Fibroblast of villous mesenchyme (primary cell): ENCODE measurements around the gene LSM10. TPM values are rescaled to one million over a fixed set of nuclear protein-coding genes. Genes with fewer than 3 reads are reported as not detected.

ENCODE experiments used
- DNase-seq: peaks from one replicate; pipeline ENCODE4 v3.0.0-alpha.2; 2010; ENCODE audit warnings: low read depth
- H3K4me3 ChIP-seq: 2 replicates; pipeline ENCODE4 v1.5.1; 2011; ENCODE audit warnings: low read depth, mild to moderate bottlenecking, low read length
- total RNA-seq: library from RNA; depleted of rRNA; stranded (reverse); fragments of >200 nt; gene quantifications from 2 replicates; pipeline ENCODE4 v1.2.3, GENCODE V29; 2012
- TF ChIP-seq, protein P1 (sequence below): IDR thresholded peaks from 2 replicates; pipeline ENCODE4 v1.5.1; 2012; ENCODE audit warnings: low read depth, mild to moderate bottlenecking, low read length; ENCODE audit not compliant: insufficient read depth

LSM10 gene
- total RNA-seq, 1 donor = 6.9 TPM

DNA sequence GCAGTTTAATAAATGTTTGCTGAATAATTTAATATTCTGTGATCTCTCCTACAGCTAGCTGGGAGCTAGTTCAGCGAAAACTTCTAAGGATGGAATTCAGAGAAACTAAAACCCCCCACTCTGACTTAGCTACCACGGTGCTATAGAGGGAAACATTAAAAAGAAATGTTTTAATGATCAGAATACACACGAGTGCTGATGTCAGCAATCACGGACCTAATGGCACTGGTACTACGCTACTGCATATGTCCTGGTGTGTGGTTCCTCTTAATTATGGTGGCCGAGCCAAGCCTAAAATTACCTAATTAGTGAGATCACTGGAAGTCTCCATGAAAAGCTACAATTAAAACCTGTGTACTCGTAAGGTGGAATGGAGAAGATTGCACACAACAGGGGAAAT, 23.9 kb upstream of the LSM10 start:
- TF ChIP-seq, protein P1, sequence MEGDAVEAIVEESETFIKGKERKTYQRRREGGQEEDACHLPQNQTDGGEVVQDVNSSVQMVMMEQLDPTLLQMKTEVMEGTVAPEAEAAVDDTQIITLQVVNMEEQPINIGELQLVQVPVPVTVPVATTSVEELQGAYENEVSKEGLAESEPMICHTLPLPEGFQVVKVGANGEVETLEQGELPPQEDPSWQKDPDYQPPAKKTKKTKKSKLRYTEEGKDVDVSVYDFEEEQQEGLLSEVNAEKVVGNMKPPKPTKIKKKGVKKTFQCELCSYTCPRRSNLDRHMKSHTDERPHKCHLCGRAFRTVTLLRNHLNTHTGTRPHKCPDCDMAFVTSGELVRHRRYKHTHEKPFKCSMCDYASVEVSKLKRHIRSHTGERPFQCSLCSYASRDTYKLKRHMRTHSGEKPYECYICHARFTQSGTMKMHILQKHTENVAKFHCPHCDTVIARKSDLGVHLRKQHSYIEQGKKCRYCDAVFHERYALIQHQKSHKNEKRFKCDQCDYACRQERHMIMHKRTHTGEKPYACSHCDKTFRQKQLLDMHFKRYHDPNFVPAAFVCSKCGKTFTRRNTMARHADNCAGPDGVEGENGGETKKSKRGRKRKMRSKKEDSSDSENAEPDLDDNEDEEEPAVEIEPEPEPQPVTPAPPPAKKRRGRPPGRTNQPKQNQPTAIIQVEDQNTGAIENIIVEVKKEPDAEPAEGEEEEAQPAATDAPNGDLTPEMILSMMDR = no peak

DNA sequence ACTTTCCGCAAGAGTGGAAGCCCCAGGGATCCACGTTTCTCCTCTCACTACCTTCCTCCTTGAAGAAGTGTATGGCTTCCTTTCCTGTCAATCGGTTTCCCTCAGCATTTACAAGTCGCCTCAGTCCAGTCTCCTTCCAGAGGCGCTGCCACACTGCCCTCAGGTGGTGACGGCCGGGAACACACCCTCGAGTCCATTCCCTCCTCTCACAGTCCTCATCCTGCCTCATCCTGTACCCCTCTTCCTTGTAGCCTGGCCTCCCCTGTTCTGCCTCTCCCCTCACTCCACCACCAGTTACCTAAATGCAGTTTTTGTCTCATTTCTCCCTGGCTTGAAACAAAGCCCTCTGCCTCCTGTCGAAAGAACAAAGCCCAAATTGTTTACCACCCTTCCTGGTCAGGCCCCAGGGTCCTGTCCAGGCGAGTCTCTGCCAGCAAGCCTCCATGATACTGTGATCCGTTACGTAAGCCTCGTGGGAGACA, 23.2 kb upstream of the LSM10 start:
- TF ChIP-seq, protein P1 = peak; percentile 95
- peak; percentile 84 for DNase-seq
- H3K4me3 ChIP-seq = no peak overlapping the region

More for the DNA sequence above, 23.9 kb upstream of the LSM10 start:
- DNase-seq = no peak
- H3K4me3 ChIP-seq = no peak overlapping the region

DNA sequence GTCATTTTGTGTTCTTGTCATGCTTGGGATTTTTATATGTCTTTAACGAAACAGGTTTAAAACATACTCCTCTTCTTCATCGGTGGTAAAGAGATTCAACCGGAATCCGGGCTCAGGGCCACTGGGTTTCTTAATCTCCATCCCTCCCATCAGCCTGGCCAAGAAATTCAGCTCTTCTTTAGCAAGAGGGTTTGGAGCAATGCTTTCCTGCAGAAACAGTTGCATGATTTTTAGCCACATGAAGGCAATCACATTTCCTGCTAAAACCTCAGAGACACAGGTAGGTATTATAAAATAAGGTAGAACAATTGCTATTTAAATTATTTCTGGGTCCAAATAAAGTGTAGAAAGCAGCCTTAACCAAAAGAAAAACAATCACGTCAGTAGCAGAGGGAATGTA, 22.7 kb upstream of the LSM10 start:
- peak; percentile 37 for DNase-seq
- H3K4me3 ChIP-seq = no peak overlapping the region
- TF ChIP-seq, protein P1 = no peak

DNA sequence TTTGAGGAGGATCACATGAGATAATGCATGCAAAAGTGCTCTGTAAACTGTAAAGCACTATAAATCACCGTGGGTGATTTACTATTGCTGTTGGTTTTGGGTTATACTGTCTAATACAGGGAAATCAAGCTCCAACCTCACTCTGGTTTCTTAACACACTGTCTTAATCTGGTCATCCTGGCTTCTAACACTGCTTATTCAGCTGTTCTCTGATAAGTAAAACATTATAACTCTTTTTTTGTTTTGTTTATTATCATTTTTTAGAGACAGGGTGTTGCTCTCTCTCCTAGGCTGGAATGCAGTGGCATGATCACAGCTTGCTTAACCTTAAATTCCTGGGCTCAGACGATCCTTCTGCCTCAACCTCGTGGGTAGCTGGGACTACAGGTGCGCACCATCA, 21.9 kb upstream of the LSM10 start:
- H3K4me3 ChIP-seq = no peak overlapping the region
- peak; percentile 56 for DNase-seq
- TF ChIP-seq, protein P1 = no peak

DNA sequence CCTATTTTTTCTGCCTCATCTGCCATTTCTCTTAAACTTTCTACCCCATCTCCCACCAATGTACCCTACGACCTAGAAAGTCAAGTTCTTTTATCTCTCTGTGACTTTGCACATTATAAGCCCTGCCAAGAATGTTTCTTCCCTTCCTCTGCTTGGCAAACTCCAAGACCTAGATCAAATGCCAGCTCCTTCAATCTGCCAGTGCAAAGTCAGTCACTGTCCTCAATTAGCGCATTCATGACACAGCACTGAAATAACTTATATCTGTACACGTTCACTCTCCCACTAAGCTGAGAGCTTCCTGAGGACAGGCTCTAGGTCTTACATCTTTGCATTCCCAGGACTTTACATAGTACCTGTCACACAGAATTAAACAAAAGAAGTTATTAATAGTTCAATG, 21.4 kb upstream of the LSM10 start:
- TF ChIP-seq, protein P1 = no peak
- no peak for DNase-seq
- no peak overlapping the region for H3K4me3 ChIP-seq

DNA sequence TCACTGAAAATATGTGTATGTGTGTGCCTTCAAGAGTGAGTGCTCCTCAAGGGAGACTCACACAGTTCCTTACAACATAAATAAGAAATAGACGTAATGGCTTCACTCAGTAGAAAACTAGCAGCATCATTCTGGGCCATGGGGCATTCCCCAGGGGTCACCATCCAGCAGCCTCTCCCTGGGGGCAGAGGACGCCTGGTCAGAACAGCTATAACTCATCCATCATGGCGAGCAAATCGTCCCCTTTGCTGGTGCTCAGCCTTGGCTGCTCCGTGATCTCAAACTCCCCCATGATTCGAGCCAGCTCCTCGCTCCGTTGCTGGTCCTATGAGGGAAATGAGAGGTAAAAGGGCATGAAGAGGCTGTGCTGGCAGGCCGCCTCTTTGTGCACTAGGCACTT, 20.2 kb upstream of the LSM10 start:
- H3K4me3 ChIP-seq = no peak overlapping the region
- TF ChIP-seq, protein P1 = no peak
- no peak for DNase-seq

DNA sequence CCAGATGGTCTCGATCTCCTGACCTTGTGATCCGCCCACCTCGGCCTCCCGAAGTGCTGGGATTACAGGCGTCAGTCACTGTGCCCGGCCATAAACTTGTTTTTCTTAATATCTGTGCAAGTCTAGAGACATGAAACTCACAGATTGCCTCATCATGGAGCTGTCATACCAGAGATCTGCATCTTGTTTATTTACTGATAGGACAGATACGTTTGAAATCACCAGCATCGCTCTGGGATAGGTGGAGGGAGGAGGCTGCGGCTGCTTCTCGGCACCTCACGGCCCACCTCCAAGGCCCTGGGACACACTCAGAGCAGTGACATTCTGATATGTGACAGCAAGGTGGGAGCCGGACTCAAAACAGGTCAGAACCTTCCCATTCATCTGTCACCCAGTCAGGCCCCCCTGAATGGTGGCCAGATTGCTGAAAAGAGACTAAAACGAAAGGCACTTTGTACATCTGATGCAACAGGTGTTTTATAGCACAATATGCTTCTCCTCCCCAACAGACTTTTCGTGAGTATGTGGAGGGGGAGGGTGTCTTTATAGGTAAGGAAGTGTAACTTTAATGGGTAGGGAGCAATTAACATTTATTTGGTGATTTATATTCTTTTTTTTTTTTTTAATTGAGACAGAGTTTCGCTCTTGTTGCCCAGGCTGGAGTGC, 18.1 kb upstream of the LSM10 start:
- no peak overlapping the region for H3K4me3 ChIP-seq
- DNase-seq = peak; percentile 17
- TF ChIP-seq, protein P1 = no peak
